ENCODE results near the gene ELMO3.

- TF ChIP-seq POLR2A (IDR thresholded peaks at IDR 0.05), result no peak
- no peak for TF ChIP-seq CTCF (IDR thresholded peaks at IDR 0.05)
- TF ChIP-seq EP300 (IDR thresholded peaks at IDR 0.05), result no peak
These were observed 12.7 kb downstream of the ELMO3 start for GRCh38 chr16:67211674-67212073.

Measured in ovary (tissue), 3 donors.